Heart right ventricle (tissue), 16 donors: ENCODE data around the gene LCE3D. TPM values are rescaled to one million over a fixed set of nuclear protein-coding genes. Genes with fewer than 3 reads are reported as not detected.

Experiments
- ATAC-seq, 8 donors: fragments of 200-7000 bp; cut with Tn5 transposase; one replicate each; pipeline ENCODE4 v1.9.1; 2020; ENCODE audit warnings: mild to moderate bottlenecking in 8 of 8, moderate library complexity in 8 of 8, moderate number of reproducible peaks in 1 of 8
- DNase-seq, 2 donors: peaks; one replicate each; pipeline ENCODE4 v3.0.0-alpha.2; 2020
- H3K27ac ChIP-seq, 10 donors: fragments of 200-600 bp; sonication (generic) in 2 of 10; one replicate each; pipeline versions ENCODE4 v1.5.0 to v1.8.0; 2020 to 2022; ENCODE audit warnings: mild to moderate bottlenecking in 3 of 10
- H3K27me3 ChIP-seq, 7 donors: fragments of 200-600 bp; one replicate each; pipeline ENCODE4 v1.8.0; 2021 to 2022; ENCODE audit warnings: mild to moderate bottlenecking in 2 of 7
- H3K36me3 ChIP-seq, 9 donors: fragments of 200-600 bp; sonication (generic) in 1 of 9; one replicate each; pipeline versions ENCODE4 v1.5.0 to v1.8.0; 2020 to 2022; ENCODE audit warnings: mild to moderate bottlenecking in 2 of 9
- H3K4me1 ChIP-seq, 9 donors: fragments of 200-600 bp; sonication (generic) in 1 of 9; one replicate each; pipeline versions ENCODE4 v1.5.0 to v1.8.0; 2020 to 2022; ENCODE audit warnings: mild to moderate bottlenecking in 4 of 9
- H3K4me3 ChIP-seq, 10 donors: fragments of 200-600 bp; sonication (generic) in 2 of 10; one replicate each; pipeline versions ENCODE4 v1.5.0 to v1.8.0; 2020 to 2022; ENCODE audit warnings: mild to moderate bottlenecking in 7 of 10, moderate library complexity in 2 of 10
- H3K9me3 ChIP-seq, 11 donors: fragments of 200-600 bp in 10 of 11; sonication (generic) in 2 of 11; one replicate each; pipeline versions ENCODE4 v1.5.0 to v1.8.0; 2013 to 2022; ENCODE audit warnings: mild to moderate bottlenecking in 2 of 11, control low read depth in 1 of 11, moderate library complexity in 1 of 11
- WGBS, 2 donors: extraction: QIAGEN DNeasy Blood & Tissue Kit; methylation state at CpG; one replicate each; pipeline ENCODE4 v1.1.7; 2013; ENCODE audit warnings: inconsistent platforms in 1 of 2; 5-methylcytosine and 5-hydroxymethylcytosine counted together
- intact Hi-C, 10 donors: fragments of 100-400 bp; cut with DNase I; formaldehyde crosslinking; loops; one replicate each; pipeline versions ENCODE4 v1.11.1 to v1.14.2; 2022
- long read RNA-seq, 3 donors: library from polyadenylated mRNA; unstranded; transcript quantifications; one replicate each; pipeline ENCODE4 v2.0.0, GENCODE V29; 2020 to 2021
- polyA plus RNA-seq, 2 donors: library from polyadenylated mRNA; stranded (reverse); fragments of 200-250 nt; gene quantifications; one replicate each; pipeline ENCODE4 v1.2.3, GENCODE V29; 2013
- total RNA-seq, 10 donors: library from RNA; stranded (reverse); fragmentation: NEBNext Ultra II Directional in 3 of 10; extraction: Animal tissue kit (Norgen Biotek cat#: 25700) in 3 of 10; gene quantifications; one replicate each; pipeline versions ENCODE4 v1.2.1 to v1.2.4, GENCODE V29; 2021 to 2023
- TF ChIP-seq, protein P1 (sequence below), 9 donors: fragments of 200-600 bp; sonication (generic) in 2 of 9; IDR thresholded peaks; one replicate each; pipeline versions ENCODE4 v1.5.0 to v1.8.0; 2021 to 2022; ENCODE audit warnings: antibody characterized with exemption in 9 of 9, mild to moderate bottlenecking in 5 of 9, moderate library complexity in 1 of 9
- donor health status: Arrhythmogenic right ventricular cardiomyopathy.
- donor health status: ischemic (EF 13 %, LVEDD 7.1; RV severe dilation, severe dysfunction).
- donor health status: healthy with polysubstance abuse.
- donor health status: DM: no; HTN: yes; CAD: no.
- donor health status: DM: no; HTN: no; CAD: no.
- donor health status: ischemic (EF 25% LVEDD 6.9; RV normal size, moderate dysfunction).
- donor health status: ischemic (EF 25% LVEDD 5.7; RV mildly dilated, moderate dysfunction).
- donor health status: healthy.
- donor health status: DM: yes; HTN: yes; CAD: no.
- donor health status: Ischemic cardiomyopathy.
- donor health status: ischemic (EF 35%, LVEDD 5.7; RV mildly dilated, moderate dysfunction).
- donor health status: nonischemic (EF 11% LVEDD 7.7; RV severe dilation, severe dysfunction).
- donor health status: DM: yes; HTN: yes; CAD: no.
- donor health status: PGD.
- donor health status: ischemic (EF 29% LVEDD 5.4; RV normal size, mild dysfunction).
- donor health status: nonischemic (EF 23%, LVEDD 6.1; RV moderate dilation, normal function).

LCE3D gene, protein sequence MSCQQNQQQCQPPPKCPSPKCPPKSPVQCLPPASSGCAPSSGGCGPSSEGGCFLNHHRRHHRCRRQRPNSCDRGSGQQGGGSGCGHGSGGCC
- not detected for total RNA-seq
- polyA plus RNA-seq, result not detected
- long read RNA-seq, donor 1, result 0 reads
- long read RNA-seq, donor 2, result 0 reads
- long read RNA-seq, donor 3, result 0 reads

DNA sequence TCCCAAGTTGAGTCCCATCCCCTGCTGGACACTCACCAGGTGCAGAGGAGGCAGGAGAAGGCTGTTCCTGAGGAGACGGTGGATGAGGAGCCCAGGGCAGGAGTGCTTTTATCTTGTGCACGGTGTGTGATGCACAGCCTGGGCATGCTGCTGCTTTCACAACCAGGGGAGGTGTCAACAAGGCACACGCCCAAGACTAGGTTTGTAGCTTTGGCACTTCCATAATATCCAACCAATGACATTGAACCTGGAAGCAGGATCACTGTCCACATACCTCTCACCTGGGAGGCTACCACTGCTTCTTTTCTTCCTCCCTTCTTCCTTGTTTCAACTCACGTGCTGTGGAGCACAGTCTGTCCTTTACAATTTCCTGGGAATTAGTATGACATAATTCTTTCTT is at the start of gene LCE3D:
Gene LCE3D, minus strand, starts transcription at position 84 of the 400 bp plus-strand sequence. CDS start 580 bp downstream, outside the sequence.
- no peak within 1 kb of the TSS for H3K27ac ChIP-seq
- intact Hi-C loops, result loop anchor here in 1 of 10 donors (5.0 kb wide), 1 partner anchor 42 kb away; the partner anchor contains the start of gene LCE3A
- H3K9me3 ChIP-seq, result no peaks in the 10 kb centered on the region
- TF ChIP-seq, protein P1, sequence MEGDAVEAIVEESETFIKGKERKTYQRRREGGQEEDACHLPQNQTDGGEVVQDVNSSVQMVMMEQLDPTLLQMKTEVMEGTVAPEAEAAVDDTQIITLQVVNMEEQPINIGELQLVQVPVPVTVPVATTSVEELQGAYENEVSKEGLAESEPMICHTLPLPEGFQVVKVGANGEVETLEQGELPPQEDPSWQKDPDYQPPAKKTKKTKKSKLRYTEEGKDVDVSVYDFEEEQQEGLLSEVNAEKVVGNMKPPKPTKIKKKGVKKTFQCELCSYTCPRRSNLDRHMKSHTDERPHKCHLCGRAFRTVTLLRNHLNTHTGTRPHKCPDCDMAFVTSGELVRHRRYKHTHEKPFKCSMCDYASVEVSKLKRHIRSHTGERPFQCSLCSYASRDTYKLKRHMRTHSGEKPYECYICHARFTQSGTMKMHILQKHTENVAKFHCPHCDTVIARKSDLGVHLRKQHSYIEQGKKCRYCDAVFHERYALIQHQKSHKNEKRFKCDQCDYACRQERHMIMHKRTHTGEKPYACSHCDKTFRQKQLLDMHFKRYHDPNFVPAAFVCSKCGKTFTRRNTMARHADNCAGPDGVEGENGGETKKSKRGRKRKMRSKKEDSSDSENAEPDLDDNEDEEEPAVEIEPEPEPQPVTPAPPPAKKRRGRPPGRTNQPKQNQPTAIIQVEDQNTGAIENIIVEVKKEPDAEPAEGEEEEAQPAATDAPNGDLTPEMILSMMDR (IDR thresholded peaks at IDR 0.05), result no peak
- DNase-seq, result no peak
- H3K4me3 ChIP-seq, result no peak within 1 kb of the TSS
- H3K27me3 ChIP-seq, result peaks cover 0 to 5% (median 0%) of the 10 kb centered on the region in 7 donors
- no peak for ATAC-seq
- H3K36me3 ChIP-seq, result no peaks in the 10 kb centered on the region
- no peaks in the 10 kb centered on the region for H3K4me1 ChIP-seq
- 69 to 70% methylated on average over 4 of the region's 4 CpGs for WGBS, 2 donors

DNA sequence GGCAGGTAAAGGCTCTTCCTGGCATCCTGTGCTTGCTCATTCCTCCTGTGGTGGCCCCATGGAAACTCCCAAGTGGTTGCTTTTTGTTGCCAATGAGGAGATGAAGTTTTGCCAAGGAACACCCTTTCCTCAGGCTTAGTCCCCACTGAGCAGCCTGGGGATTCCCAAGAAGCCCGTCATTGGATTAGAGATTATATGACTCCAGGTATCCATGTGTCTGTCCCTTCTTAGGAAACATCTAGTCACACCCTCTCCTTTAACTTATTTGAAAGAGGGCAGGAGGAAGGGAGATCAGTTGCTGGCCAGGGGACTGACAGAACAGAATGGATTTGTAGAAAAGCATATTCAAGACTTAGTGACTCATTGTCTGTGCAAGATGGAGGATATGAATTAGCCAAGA is 46.4 kb upstream of the LCE3D start:
- Histone ChIP-seq H3K27me3 (peaks cover 0 to 23% (median 11%) of the 10 kb centered on the region in 7 donors), H3K36me3 (no peaks in the 10 kb centered on the region), H3K9me3 (peaks cover 0 to 6% (median 0%) of the 10 kb centered on the region in 11 donors), H3K4me1 (no peaks in the 10 kb centered on the region), H3K4me3 (no peak overlapping the region), H3K27ac (no peak overlapping the region)
- intact Hi-C loops, result no loop called here
- WGBS, 2 donors, result 77% methylated on average over 1 of the region's 1 CpG
- DNase-seq (no peak), ATAC-seq (no peak)
- TF ChIP-seq, protein P1 (IDR thresholded peaks at IDR 0.05), result no peak

DNA sequence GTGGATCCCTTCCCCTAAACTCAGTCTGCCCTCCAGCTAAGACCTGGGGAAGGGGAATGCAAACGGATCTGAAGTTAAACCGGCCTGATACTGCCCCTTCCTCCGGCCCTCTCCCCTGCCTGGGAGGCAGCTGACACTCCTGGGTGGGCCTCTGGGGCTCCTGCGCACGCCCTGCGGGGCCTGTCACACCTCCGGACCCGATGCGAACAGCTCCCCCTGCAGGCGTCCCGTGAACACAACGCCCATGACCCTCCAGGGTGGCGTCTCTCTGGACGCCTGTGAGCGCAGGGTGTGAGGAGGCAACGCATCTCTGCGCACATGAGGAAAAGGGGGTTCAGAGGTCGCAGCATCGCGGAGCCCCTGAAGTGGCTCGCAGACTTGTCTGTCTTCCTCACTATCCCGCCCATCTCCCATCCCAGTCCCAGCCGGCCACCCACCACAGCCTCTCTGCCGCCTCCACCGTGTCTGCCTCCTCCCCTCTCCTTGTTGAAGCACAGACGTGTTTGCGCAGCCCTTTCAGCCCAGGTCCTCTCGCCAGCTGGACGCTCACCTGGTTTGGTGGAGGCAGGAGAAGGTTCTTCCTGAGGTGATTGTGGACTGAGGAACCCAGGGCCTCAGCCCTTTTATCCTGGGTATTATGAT is 43.0 kb upstream of the LCE3D start:
- ATAC-seq (peak in 1 of 8 donors; percentile 8), DNase-seq (no peak)
- intact Hi-C loops, result loop anchor here in 1 of 10 donors (5.0 kb wide), 1 partner anchor 41 kb away; the partner anchor contains the start of gene LCE3D
- WGBS, 2 donors, result 15 to 17% methylated on average over 29 of the region's 29 CpGs
- Histone ChIP-seq H3K9me3 (peaks cover 0 to 23% (median 10%) of the 10 kb centered on the region in 11 donors), H3K36me3 (no peaks in the 10 kb centered on the region), H3K4me3 (no peak overlapping the region), H3K4me1 (no peaks in the 10 kb centered on the region), H3K27me3 (peaks cover 0 to 23% (median 9%) of the 10 kb centered on the region in 7 donors), H3K27ac (no peak overlapping the region)
- TF ChIP-seq, protein P1 (IDR thresholded peaks at IDR 0.05), result peak in 1 of 9 donors; percentile 12

DNA sequence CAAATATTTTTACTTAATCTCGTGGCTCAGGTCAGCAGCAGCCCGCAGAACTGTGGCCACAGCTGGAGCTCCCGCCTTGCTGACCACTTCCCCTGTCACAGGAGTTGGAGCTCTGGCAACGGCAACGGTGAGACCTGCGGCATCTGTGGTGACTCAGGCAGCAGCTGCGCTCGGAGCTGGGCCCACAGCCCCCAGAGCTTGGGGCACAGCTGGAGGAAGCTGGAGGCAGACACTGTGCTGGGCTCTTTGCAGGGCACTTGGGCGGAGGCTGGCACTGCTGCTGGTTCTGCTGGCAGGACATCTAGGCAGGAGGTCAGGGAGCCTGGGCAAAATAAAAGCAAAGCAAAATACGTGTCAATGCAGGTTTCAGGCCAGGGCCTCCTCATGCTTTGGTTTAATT is 42.5 kb upstream of the LCE3D start, which contains the start of gene LCE3A:
Gene LCE3A, minus strand, starts transcription at position 301 of the 400 bp plus-strand sequence. Its CDS starts 0 bp downstream, at position 301.
- H3K4me1 ChIP-seq, result no peaks in the 10 kb centered on the region
- no peak within 1 kb of the TSS for H3K27ac ChIP-seq
- no peak within 1 kb of the TSS for H3K4me3 ChIP-seq
- DNase-seq, result no peak
- TF ChIP-seq, protein P1 (IDR thresholded peaks at IDR 0.05), result no peak
- intact Hi-C loops, result loop anchor here in 1 of 10 donors (5.0 kb wide), 1 partner anchor 41 kb away; the partner anchor contains the start of gene LCE3D
- 61 to 67% methylated on average over 10 of the region's 10 CpGs for WGBS, 2 donors
- H3K36me3 ChIP-seq, result no peaks in the 10 kb centered on the region
- H3K27me3 ChIP-seq, result peaks cover 0 to 23% (median 5%) of the 10 kb centered on the region in 7 donors
- peaks cover 0 to 28% (median 12%) of the 10 kb centered on the region in 11 donors for H3K9me3 ChIP-seq
- peak in 2 of 8 donors; percentile 43 to 51 for ATAC-seq
